HepG2 (cell line): ENCODE results near the gene SOBP. TPM values are rescaled to one million over a fixed set of nuclear protein-coding genes. Genes with fewer than 3 reads are reported as not detected.
A peak's percentile ranks its signal among the peaks of the same experiment; 100 is the strongest.

Source experiments
- ATRX ChIP-seq: sonication (generic); formaldehyde crosslinking; IDR thresholded peaks from 2 replicates; pipeline ENCODE4 v1.4.0; 2020; ENCODE audit warnings: missing genetic modification reagents, borderline replicate concordance
- HMG20A ChIP-seq: IDR thresholded peaks from 2 replicates; pipeline ENCODE4 v1.6.1; 2016; ENCODE audit warnings: borderline replicate concordance
- MAF1 ChIP-seq: sonication (generic); formaldehyde crosslinking; IDR thresholded peaks from 2 replicates; pipeline ENCODE4 v1.5.0; 2020; ENCODE audit warnings: missing genetic modification reagents, borderline replicate concordance
- NCOR1 ChIP-seq: fragments of 200-600 bp; sonication (generic); IDR thresholded peaks from 2 replicates; pipeline ENCODE4 v1.7.0; 2017; ENCODE audit warnings: antibody characterized with exemption, low read length, borderline replicate concordance
- SSRP1 ChIP-seq: IDR thresholded peaks from 2 replicates; pipeline ENCODE4 v1.6.1; 2016; ENCODE audit warnings: control low read depth
- TSC22D2 ChIP-seq: sonication (generic); formaldehyde crosslinking; IDR thresholded peaks from 2 replicates; pipeline ENCODE4 v1.5.1; 2020; ENCODE audit warnings: missing genetic modification reagents, mild to moderate bottlenecking, borderline replicate concordance
- ZNF230 ChIP-seq: sonication (generic); formaldehyde crosslinking; IDR thresholded peaks from 2 replicates; pipeline ENCODE4 v1.4.0; 2020; ENCODE audit warnings: mild to moderate bottlenecking, missing genetic modification reagents
- ZNF570 ChIP-seq: sonication (generic); formaldehyde crosslinking; IDR thresholded peaks from 2 replicates; pipeline ENCODE4 v1.4.0; 2020; ENCODE audit warnings: mild to moderate bottlenecking, missing genetic modification reagents, borderline replicate concordance
- polyA plus RNA-seq, 8 experiments: library from polyadenylated mRNA; depleted of rRNA in 3 of 8; stranded (reverse) in 7 of 8; unstranded in 1 of 8; fragments of >200 nt; fragmentation: Illumina TruSeq in 4 of 8; extraction: Trizol in 4 of 8; gene quantifications; 2 replicates each; pipeline versions ENCODE4 v1.2.1 to v1.2.3, GENCODE V29; 2011 to 2016; ENCODE audit warnings: low read depth in 4 of 8, missing spikeins in 1 of 8, mixed read lengths in 1 of 8; ENCODE audit not compliant: insufficient read depth in 1 of 8
- total RNA-seq, 5 experiments: library from RNA; depleted of rRNA; stranded (reverse); fragments of >200 nt; fragmentation: Illumina TruSeq; extraction: Trizol; gene quantifications; 2 replicates each; pipeline ENCODE4 v1.2.3, GENCODE V29; 2016; ENCODE audit warnings: low read depth in 1 of 5
- TF ChIP-seq, protein P1 (sequence below), 2 experiments: IDR thresholded peaks; 2 replicates each; pipeline ENCODE4 v1.6.1; 2011 to 2012; ENCODE audit warnings: low read length in 2 of 2, borderline replicate concordance in 1 of 2, low read depth in 1 of 2, mild to moderate bottlenecking in 1 of 2, moderate library complexity in 1 of 2
- TF ChIP-seq, protein P2 (sequence below), 2 experiments: fragments of 450-650 bp in 1 of 2; sonication (generic) in 1 of 2; formaldehyde crosslinking; IDR thresholded peaks; 2 replicates each; pipeline versions ENCODE4 v1.5.0 to v1.8.0; 2020 to 2022; ENCODE audit warnings: mild to moderate bottlenecking in 1 of 2, missing genetic modification reagents in 1 of 2
- TF ChIP-seq, protein P3 (sequence below): sonication (generic); formaldehyde crosslinking; IDR thresholded peaks from 2 replicates; pipeline ENCODE4 v1.4.0; 2020; ENCODE audit warnings: mild to moderate bottlenecking, missing genetic modification reagents

The SOBP gene
- total and polyA plus RNA-seq, 2 of the 13 experiments (the other 11 are each of a cell fraction or from before 2014, with no cell fraction given): 1.5 to 6.9 TPM

DNA sequence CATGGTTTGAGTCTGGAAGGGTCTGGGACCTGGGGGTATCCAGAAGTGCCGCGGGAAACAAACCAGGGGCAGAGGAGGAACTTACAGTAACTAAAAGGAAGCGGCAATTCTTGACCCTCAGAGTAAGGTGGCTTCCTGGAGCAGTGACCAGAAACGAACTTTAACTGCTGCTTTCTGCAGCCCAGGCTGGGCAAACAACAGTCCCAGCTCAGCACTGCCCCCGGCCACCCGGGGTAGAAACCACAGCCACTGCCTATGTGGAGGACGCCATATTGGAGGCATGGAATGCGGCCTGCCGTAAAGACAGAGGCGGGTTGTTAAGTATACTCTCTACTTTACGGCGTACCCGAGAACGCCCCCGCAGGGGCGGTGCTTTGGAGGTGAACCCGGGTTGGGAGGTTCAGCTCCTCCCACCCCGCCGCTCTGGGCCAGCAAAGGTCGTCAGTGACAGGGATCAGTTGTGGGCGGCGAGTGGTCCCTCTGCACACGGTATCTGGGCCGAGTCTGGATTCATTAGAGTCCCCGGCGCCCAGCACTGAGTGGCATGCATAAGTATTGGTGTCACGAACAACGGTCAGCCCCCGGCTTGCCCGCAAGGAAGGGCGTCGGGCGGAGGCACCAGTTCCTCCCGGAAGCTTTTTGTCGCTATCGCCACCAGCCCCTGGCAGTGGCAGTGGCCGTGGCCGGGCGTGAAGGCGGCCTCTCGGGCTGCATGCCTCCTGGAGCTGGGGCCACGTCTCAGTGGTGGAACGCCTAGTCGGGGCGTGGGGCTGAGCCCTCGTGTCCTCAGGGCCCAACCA, 30.4 kb upstream of the SOBP start, which contains the start of gene PDSS2 (continued):
- TF ChIP-seq MAF1 (CRISPR knock-in tag) (peak; percentile 45; the same call in 1 of the 2 replicates), ATRX (no peak), HMG20A (CRISPR knock-in tag) (peak; percentile 23; the same call in 1 of the 2 replicates), NCOR1 (0 out of 2 replicates have a peak, but pooled peaks have one; percentile 18), ZNF570 (CRISPR knock-in tag) (0 out of 2 replicates have a peak, but pooled peaks have one; percentile 59), ZNF230 (CRISPR knock-in tag) (peak; percentile 92), TSC22D2 (CRISPR knock-in tag) (no peak; the same call in 1 of the 2 replicates), SSRP1 (CRISPR knock-in tag) (no peak)
- TF ChIP-seq, protein P1, sequence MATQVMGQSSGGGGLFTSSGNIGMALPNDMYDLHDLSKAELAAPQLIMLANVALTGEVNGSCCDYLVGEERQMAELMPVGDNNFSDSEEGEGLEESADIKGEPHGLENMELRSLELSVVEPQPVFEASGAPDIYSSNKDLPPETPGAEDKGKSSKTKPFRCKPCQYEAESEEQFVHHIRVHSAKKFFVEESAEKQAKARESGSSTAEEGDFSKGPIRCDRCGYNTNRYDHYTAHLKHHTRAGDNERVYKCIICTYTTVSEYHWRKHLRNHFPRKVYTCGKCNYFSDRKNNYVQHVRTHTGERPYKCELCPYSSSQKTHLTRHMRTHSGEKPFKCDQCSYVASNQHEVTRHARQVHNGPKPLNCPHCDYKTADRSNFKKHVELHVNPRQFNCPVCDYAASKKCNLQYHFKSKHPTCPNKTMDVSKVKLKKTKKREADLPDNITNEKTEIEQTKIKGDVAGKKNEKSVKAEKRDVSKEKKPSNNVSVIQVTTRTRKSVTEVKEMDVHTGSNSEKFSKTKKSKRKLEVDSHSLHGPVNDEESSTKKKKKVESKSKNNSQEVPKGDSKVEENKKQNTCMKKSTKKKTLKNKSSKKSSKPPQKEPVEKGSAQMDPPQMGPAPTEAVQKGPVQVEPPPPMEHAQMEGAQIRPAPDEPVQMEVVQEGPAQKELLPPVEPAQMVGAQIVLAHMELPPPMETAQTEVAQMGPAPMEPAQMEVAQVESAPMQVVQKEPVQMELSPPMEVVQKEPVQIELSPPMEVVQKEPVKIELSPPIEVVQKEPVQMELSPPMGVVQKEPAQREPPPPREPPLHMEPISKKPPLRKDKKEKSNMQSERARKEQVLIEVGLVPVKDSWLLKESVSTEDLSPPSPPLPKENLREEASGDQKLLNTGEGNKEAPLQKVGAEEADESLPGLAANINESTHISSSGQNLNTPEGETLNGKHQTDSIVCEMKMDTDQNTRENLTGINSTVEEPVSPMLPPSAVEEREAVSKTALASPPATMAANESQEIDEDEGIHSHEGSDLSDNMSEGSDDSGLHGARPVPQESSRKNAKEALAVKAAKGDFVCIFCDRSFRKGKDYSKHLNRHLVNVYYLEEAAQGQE (IDR thresholded peaks at IDR 0.05; ENCODE audit: borderline replicate concordance in 1 of 2, low read depth in 1 of 2, low read length in 2 of 2): no peak
- TF ChIP-seq, protein P2, sequence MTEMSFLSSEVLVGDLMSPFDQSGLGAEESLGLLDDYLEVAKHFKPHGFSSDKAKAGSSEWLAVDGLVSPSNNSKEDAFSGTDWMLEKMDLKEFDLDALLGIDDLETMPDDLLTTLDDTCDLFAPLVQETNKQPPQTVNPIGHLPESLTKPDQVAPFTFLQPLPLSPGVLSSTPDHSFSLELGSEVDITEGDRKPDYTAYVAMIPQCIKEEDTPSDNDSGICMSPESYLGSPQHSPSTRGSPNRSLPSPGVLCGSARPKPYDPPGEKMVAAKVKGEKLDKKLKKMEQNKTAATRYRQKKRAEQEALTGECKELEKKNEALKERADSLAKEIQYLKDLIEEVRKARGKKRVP (CRISPR knock-in tag; IDR thresholded peaks at IDR 0.05): peak in 1 of 2 experiments; percentile 33; a peak in 2 of 4 replicates
- TF ChIP-seq, protein P3, sequence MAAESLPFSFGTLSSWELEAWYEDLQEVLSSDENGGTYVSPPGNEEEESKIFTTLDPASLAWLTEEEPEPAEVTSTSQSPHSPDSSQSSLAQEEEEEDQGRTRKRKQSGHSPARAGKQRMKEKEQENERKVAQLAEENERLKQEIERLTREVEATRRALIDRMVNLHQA (CRISPR knock-in tag): no peak
